ENCODE results near the gene PFKFB2.

Gene PFKFB2

DNA sequence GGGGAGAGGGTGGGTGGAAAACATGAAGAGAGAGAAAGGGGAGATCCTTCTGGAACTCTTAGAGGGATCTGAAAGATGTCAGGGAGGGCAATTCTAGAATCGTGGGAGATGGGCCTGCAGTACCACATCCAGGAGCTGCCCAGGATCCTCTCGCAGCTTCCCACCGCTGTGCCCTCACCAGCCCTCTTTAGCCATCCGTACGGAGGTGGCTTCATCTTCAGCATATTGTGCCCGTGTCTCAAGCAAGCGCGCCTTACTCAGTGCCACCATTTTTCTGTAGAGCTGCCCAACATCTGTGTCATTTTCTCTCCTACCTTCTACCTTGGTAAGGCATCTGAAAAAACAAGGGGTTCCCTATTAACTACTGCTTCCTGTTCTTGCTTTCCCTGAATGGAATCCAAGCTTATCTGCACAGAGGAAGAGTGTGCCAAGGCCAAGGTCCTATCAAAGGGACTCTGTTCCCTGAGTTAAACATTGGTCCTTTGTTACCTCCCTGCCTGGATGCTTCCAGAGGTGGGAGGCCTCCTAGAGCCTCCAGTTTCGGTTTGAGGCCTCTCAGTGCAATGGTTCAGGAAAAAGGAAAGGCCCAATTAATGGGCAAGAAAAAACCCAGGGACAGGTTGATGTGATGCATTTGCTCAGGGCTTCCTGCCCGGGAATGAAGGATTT lies 43.8 kb upstream of the PFKFB2 start:
- no peak for TF ChIP-seq CTCF (IDR thresholded peaks at IDR 0.05; ENCODE audit: low read depth, low read length, missing control alignments)
- in situ Hi-C loops (cut with HindIII; ENCODE audit: low sequenced_read_pairs): no loop called here
- no peak overlapping the region for H3K4me3 ChIP-seq (ENCODE audit: low read depth, low read length)
- no peak for DNase-seq (ENCODE audit: low read depth)

DNA sequence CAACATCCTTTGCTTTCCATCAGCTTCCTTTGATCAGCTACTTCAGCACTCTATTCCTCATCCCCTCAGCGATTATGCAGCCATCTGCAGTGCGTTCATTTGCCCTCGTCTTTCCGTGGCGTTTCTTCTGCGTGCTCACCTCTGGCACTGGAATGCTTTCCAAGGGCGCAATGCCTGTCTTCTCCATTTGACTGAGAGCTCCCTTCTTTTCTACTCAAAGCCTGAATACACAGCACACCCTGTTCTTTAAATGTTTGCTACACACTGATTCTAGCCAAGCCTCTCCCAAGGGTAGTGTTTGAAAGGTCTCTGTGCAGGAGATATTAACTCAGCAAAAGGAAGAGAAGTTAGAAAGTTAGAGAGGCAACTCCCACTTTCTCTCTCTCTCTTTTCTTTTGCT lies 43.1 kb upstream of the PFKFB2 start:
- in situ Hi-C loops (cut with HindIII; ENCODE audit: low sequenced_read_pairs): no loop called here
- TF ChIP-seq CTCF (IDR thresholded peaks at IDR 0.05; ENCODE audit: low read depth, low read length, missing control alignments): no peak
- H3K4me3 ChIP-seq (ENCODE audit: low read depth, low read length): no peak overlapping the region
- no peak for DNase-seq (ENCODE audit: low read depth)

GRCh38 chr1:207010726-207011125 lies 42.3 kb upstream of the PFKFB2 start:
- DNase-seq (ENCODE audit: low read depth): no peak
- H3K4me3 ChIP-seq (ENCODE audit: low read depth, low read length): no peak overlapping the region
- in situ Hi-C loops (cut with HindIII; ENCODE audit: low sequenced_read_pairs): no loop called here
- TF ChIP-seq CTCF (IDR thresholded peaks at IDR 0.05; ENCODE audit: low read depth, low read length, missing control alignments): no peak

DNA sequence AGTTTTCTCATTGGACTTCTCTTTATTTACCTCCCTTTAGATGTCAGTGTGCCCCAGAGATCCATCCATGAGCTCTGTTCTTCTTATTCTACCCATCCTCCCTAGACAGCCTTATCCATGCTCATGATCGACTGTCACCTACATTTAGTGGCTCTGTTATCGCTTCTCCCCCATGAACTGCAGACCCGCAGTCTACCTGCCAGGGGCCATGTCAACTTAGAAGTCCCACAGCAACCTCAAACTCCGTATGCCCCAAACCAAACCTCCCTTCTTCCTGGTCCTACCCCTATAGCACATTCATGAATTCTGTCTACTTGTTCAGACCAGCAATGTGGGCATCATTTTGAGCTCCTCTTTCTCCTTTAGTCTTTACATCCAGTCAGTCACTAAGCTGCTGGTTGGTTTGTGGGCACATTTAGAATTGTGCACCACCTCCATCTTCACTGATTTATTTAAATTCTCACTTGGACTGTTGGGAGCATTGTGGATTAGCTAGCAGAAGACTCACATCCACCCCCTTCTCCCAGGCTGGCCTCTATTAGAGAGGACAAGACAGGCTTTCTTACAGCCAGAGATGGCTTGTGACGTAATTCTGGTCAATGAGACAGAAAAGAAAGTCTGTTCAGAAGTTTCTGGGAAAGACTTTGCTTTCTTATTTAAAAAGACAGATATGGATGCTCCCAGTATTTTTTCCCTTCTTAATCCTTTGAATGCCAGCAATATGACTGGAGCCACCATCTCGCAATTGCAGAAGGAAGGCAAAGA lies 39.6 kb upstream of the PFKFB2 start:
- no peak for DNase-seq (ENCODE audit: low read depth)
- no peak for TF ChIP-seq CTCF (IDR thresholded peaks at IDR 0.05; ENCODE audit: low read depth, low read length, missing control alignments)
- no peak overlapping the region for H3K4me3 ChIP-seq (ENCODE audit: low read depth, low read length)
- in situ Hi-C loops (cut with HindIII; ENCODE audit: low sequenced_read_pairs): no loop called here

DNA sequence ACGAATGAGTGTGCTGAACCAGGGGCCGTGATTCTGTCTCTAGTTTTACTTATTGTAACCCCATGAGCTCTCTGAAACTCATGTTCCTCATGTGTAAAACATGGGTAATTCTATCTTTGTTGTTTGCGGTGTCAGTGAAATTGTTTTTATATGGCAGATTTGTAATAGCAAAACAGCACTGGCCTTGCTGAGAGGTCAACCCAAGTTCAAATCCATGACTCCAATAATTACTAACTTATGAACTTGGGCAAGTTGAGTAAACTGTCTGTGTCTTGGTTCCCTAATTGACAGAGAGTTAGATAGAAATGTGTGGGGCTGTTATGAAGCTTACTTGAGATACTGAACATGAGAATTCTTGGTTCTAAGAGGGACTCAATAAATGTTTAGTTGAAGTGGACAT lies 38.3 kb upstream of the PFKFB2 start:
- H3K4me3 ChIP-seq (ENCODE audit: low read depth, low read length): no peak overlapping the region
- no peak for DNase-seq (ENCODE audit: low read depth)
- TF ChIP-seq CTCF (IDR thresholded peaks at IDR 0.05; ENCODE audit: low read depth, low read length, missing control alignments): no peak
- in situ Hi-C loops (cut with HindIII; ENCODE audit: low sequenced_read_pairs): no loop called here

- TF ChIP-seq CTCF (IDR thresholded peaks at IDR 0.05; ENCODE audit: low read depth, low read length, missing control alignments): no peak
- in situ Hi-C loops (cut with HindIII; ENCODE audit: low sequenced_read_pairs): no loop called here
- H3K4me3 ChIP-seq (ENCODE audit: low read depth, low read length): no peak overlapping the region
- no peak for DNase-seq (ENCODE audit: low read depth)
These were observed 37.3 kb upstream of the PFKFB2 start for GRCh38 chr1:207015791-207016190.

All from astrocyte of the cerebellum (primary cell).